ENCODE results near the gene OR10Z1.

Gene OR10Z1, protein sequence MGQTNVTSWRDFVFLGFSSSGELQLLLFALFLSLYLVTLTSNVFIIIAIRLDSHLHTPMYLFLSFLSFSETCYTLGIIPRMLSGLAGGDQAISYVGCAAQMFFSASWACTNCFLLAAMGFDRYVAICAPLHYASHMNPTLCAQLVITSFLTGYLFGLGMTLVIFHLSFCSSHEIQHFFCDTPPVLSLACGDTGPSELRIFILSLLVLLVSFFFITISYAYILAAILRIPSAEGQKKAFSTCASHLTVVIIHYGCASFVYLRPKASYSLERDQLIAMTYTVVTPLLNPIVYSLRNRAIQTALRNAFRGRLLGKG

DNA sequence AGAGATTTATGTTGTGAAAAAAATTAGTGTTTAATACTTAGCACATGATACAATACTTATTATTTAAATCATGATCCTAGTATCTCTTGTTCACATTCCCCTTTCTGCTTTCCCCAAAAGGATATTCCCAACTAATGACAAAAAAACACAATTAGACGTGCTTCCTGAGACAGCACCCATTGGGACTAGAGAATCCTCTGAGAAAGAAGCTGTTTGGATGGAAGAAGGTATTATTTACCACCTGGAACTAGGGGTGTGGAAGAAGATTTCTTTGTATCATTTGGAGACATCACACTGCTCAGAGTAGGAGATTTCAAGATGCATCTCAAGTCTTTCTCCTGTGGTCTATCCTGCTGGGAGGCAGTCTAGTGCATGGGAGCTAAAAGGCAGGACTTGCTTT is at the start of gene OR10Z1:
Gene OR10Z1 (plus strand): TSS at position 301 of the 400 bp plus-strand sequence. CDS start 1,171 bp downstream, outside the sequence.
- Histone ChIP-seq H3K27me3 (ENCODE audit: control insufficient read depth in 2 of 2, insufficient read depth in 2 of 2, low read length in 2 of 2) (no peaks in the 10 kb centered on the region), H3K36me3 (ENCODE audit: control insufficient read depth in 2 of 2, insufficient read depth in 2 of 2, low read length in 2 of 2) (no peaks in the 10 kb centered on the region), H3K9me3 (ENCODE audit: control insufficient read depth in 2 of 2, low read length in 2 of 2) (no peaks in the 10 kb centered on the region), H3K4me1 (ENCODE audit: control insufficient read depth in 2 of 2, insufficient read depth in 2 of 2, low read length in 2 of 2) (no peaks in the 10 kb centered on the region), H3K4me3 (ENCODE audit: low read length in 2 of 2) (no peak within 1 kb of the TSS), H3K9ac (ENCODE audit: low read depth in 1 of 2, low read length in 2 of 2) (no peak within 1 kb of the TSS), H3K27ac (ENCODE audit: low read depth in 2 of 2, low read length in 2 of 2) (no peak within 1 kb of the TSS)

DNA sequence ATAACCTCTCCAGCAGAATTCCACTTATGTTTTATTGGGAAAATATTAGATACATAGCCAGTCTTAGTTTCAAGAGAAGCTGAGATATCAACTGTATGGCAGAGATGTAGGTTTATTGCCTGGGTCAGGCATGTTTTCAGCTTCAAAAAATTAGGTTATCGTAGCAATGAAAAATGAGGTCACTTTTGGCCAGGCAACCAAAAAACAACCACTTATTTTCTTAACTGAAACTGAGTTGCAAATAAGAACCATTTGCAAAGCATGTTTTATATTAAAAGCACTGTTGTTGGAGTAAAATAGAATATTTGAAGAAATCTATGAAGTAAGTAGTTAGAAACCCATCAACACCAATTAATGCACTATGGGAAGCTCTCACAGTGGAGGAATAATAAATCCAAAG is 45.4 kb upstream of the OR10Z1 start:
- Histone ChIP-seq H3K27me3 (ENCODE audit: control insufficient read depth in 2 of 2, insufficient read depth in 2 of 2, low read length in 2 of 2) (no peaks in the 10 kb centered on the region), H3K36me3 (ENCODE audit: control insufficient read depth in 2 of 2, insufficient read depth in 2 of 2, low read length in 2 of 2) (no peaks in the 10 kb centered on the region), H3K9me3 (ENCODE audit: control insufficient read depth in 2 of 2, low read length in 2 of 2) (no peaks in the 10 kb centered on the region)

DNA sequence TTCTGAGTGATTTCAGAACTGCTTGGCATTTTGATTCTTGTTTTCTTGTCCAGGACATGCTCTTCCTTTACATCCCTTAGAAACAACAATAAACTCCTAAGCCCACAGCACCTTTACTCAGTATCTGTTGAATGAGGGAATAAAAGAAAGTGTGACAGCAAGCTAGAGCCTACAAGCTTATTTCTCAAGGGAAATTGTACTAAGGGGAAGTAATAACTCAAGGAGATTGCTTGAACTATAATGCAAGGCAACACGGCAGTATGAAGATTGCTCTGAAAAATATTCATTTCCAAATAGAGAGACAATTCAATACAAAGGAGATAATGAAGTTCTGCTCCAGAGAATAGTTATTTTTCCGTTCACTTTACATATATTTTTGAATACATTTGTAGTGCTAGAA is 41.2 kb upstream of the OR10Z1 start:
- Histone ChIP-seq H3K36me3 (ENCODE audit: control insufficient read depth in 2 of 2, insufficient read depth in 2 of 2, low read length in 2 of 2) (no peaks in the 10 kb centered on the region), H3K4me1 (ENCODE audit: control insufficient read depth in 2 of 2, insufficient read depth in 2 of 2, low read length in 2 of 2) (no peaks in the 10 kb centered on the region), H3K27ac (ENCODE audit: low read depth in 2 of 2, low read length in 2 of 2) (no peak overlapping the region), H3K27me3 (ENCODE audit: control insufficient read depth in 2 of 2, insufficient read depth in 2 of 2, low read length in 2 of 2) (no peaks in the 10 kb centered on the region), H3K9me3 (ENCODE audit: control insufficient read depth in 2 of 2, low read length in 2 of 2) (no peaks in the 10 kb centered on the region), H3K9ac (ENCODE audit: low read depth in 1 of 2, low read length in 2 of 2) (no peak overlapping the region), H3K4me3 (ENCODE audit: low read length in 2 of 2) (no peak overlapping the region)

More for the DNA sequence above, 45.4 kb upstream of the OR10Z1 start:
- Histone ChIP-seq H3K4me3 (ENCODE audit: low read length in 2 of 2) (no peak overlapping the region), H3K9ac (ENCODE audit: low read depth in 1 of 2, low read length in 2 of 2) (no peak overlapping the region), H3K4me1 (ENCODE audit: control insufficient read depth in 2 of 2, insufficient read depth in 2 of 2, low read length in 2 of 2) (no peaks in the 10 kb centered on the region), H3K27ac (ENCODE audit: low read depth in 2 of 2, low read length in 2 of 2) (no peak overlapping the region)

DNA sequence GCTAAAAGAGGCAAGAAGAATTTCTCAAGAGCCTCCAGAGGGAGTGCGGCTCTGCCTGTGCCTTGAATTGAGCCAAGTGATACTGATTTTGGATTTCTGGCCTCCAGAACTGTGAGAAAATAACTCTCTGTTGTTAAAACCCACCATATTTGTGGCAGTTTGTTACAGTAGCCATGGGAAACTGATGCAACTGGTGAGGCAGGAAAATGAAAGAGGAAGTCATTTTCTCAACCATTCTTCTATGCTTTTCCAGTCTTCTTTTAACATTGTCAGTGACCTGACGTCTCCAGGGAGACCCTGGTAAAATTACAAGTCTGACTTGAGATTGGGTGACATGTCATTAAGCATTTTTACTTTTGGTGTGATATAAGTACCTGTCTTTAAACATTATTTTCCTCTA is 40.5 kb upstream of the OR10Z1 start:
- H3K9ac ChIP-seq (ENCODE audit: low read depth in 1 of 2, low read length in 2 of 2), result no peak overlapping the region
- no peaks in the 10 kb centered on the region for H3K27me3 ChIP-seq (ENCODE audit: control insufficient read depth in 2 of 2, insufficient read depth in 2 of 2, low read length in 2 of 2)
- H3K36me3 ChIP-seq (ENCODE audit: control insufficient read depth in 2 of 2, insufficient read depth in 2 of 2, low read length in 2 of 2), result no peaks in the 10 kb centered on the region
- H3K27ac ChIP-seq (ENCODE audit: low read depth in 2 of 2, low read length in 2 of 2), result no peak overlapping the region
- H3K9me3 ChIP-seq (ENCODE audit: control insufficient read depth in 2 of 2, low read length in 2 of 2), result no peaks in the 10 kb centered on the region
- H3K4me3 ChIP-seq (ENCODE audit: low read length in 2 of 2), result no peak overlapping the region
- H3K4me1 ChIP-seq (ENCODE audit: control insufficient read depth in 2 of 2, insufficient read depth in 2 of 2, low read length in 2 of 2), result no peaks in the 10 kb centered on the region

DNA sequence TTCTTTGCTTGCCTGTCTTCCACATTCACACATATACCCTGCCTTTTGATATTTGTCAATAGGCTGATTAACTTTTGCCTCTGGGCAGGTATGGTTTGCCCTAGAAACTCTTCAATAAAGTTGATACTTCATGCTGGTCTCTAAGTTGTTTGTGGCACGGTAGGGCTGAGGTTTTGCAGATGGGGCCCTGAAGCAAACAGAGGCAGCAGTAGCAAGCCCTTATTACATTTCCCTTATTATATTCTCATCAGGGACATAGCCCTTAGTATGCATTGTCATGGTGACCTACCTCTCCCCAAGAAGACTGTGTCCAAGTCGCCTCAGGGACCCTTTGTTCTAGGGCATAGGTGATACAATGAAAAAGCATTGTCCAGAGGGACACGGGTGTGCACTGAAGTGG is 34.6 kb upstream of the OR10Z1 start, which contains the start of gene OR6P1:
Gene OR6P1 (minus strand): TSS at position 101 of the 400 bp plus-strand sequence. CDS start 6,976 bp downstream, outside the sequence.
- H3K27me3 ChIP-seq (ENCODE audit: control insufficient read depth in 2 of 2, insufficient read depth in 2 of 2, low read length in 2 of 2), result no peaks in the 10 kb centered on the region
- no peaks in the 10 kb centered on the region for H3K4me1 ChIP-seq (ENCODE audit: control insufficient read depth in 2 of 2, insufficient read depth in 2 of 2, low read length in 2 of 2)
- no peak within 1 kb of the TSS for H3K4me3 ChIP-seq (ENCODE audit: low read length in 2 of 2)
- H3K36me3 ChIP-seq (ENCODE audit: control insufficient read depth in 2 of 2, insufficient read depth in 2 of 2, low read length in 2 of 2), result no peaks in the 10 kb centered on the region
- H3K9ac ChIP-seq (ENCODE audit: low read depth in 1 of 2, low read length in 2 of 2), result no peak within 1 kb of the TSS
- H3K27ac ChIP-seq (ENCODE audit: low read depth in 2 of 2, low read length in 2 of 2), result no peak within 1 kb of the TSS
- no peaks in the 10 kb centered on the region for H3K9me3 ChIP-seq (ENCODE audit: control insufficient read depth in 2 of 2, low read length in 2 of 2)

DNA sequence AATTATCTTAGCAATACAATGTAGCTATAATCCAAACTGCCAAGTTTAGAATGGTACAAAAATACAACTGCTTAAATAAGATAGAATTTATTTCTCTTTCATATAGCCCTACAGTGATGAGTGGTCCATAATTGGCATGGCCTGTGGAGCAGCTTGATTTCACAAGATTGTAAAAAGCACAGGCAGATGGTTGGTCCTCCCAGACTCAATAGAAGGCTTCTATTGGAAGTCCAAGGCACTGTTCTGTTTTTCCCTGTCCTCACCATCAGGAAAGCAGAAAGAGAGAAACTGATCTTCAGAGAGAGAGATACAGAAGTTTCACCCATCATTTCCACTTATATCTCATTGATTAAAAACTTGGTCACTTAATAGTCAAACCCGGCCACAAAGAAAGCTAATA is 32.8 kb upstream of the OR10Z1 start:
- Histone ChIP-seq H3K36me3 (ENCODE audit: control insufficient read depth in 2 of 2, insufficient read depth in 2 of 2, low read length in 2 of 2) (no peaks in the 10 kb centered on the region), H3K27ac (ENCODE audit: low read depth in 2 of 2, low read length in 2 of 2) (no peak overlapping the region), H3K9ac (ENCODE audit: low read depth in 1 of 2, low read length in 2 of 2) (no peak overlapping the region), H3K4me3 (ENCODE audit: low read length in 2 of 2) (no peak overlapping the region), H3K9me3 (ENCODE audit: control insufficient read depth in 2 of 2, low read length in 2 of 2) (no peaks in the 10 kb centered on the region), H3K27me3 (ENCODE audit: control insufficient read depth in 2 of 2, insufficient read depth in 2 of 2, low read length in 2 of 2) (no peaks in the 10 kb centered on the region), H3K4me1 (ENCODE audit: control insufficient read depth in 2 of 2, insufficient read depth in 2 of 2, low read length in 2 of 2) (no peaks in the 10 kb centered on the region)

DNA sequence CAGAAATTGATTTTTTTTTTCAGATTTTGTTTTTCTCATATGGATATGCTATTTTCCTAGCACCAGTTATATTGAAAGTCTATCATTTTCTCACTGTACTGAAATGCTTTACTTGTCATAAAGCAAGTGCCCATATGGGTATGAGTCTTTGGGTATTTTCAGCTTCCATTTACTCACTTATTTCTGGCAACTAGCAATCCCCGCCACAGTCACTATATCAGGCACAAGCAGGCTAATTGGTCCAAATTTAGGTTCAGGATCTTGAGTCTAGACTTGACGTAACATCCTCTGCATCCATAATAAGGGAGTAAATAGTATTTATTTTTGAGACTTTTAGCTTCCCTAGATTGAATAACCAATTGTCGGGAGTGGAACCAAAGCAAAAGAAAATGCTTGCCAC is 27.5 kb upstream of the OR10Z1 start:
- Histone ChIP-seq H3K4me3 (ENCODE audit: low read length in 2 of 2) (no peak overlapping the region), H3K9me3 (ENCODE audit: control insufficient read depth in 2 of 2, low read length in 2 of 2) (no peaks in the 10 kb centered on the region), H3K36me3 (ENCODE audit: control insufficient read depth in 2 of 2, insufficient read depth in 2 of 2, low read length in 2 of 2) (no peaks in the 10 kb centered on the region), H3K9ac (ENCODE audit: low read depth in 1 of 2, low read length in 2 of 2) (no peak overlapping the region), H3K4me1 (ENCODE audit: control insufficient read depth in 2 of 2, insufficient read depth in 2 of 2, low read length in 2 of 2) (no peaks in the 10 kb centered on the region), H3K27ac (ENCODE audit: low read depth in 2 of 2, low read length in 2 of 2) (no peak overlapping the region), H3K27me3 (ENCODE audit: control insufficient read depth in 2 of 2, insufficient read depth in 2 of 2, low read length in 2 of 2) (no peaks in the 10 kb centered on the region)

DNA sequence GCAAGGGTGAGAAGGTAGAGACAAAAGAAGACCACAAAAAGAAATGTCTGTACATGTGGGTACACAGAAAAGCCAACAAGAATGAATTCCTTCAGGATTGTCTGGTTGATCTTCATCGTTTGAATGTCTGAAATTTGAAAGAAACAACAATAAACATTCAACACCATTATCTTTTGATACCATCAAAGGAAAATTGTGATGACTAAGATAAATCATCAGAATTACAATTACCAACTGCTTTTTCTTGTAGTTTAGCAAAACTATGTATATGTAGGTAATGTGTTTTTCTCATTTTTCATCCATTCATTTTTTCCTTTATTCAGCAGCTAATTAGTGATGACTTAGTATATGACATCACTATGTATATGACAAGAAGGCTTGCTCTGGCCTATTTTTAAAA is 25.3 kb upstream of the OR10Z1 start, which contains the start of gene OR10X1:
Gene OR10X1 (minus strand): TSS at position 167 of the 400 bp plus-strand sequence. CDS start 0 bp downstream, at position 167.
- no peak within 1 kb of the TSS for H3K9ac ChIP-seq (ENCODE audit: low read depth in 1 of 2, low read length in 2 of 2)
- no peak within 1 kb of the TSS for H3K4me3 ChIP-seq (ENCODE audit: low read length in 2 of 2)
- no peaks in the 10 kb centered on the region for H3K4me1 ChIP-seq (ENCODE audit: control insufficient read depth in 2 of 2, insufficient read depth in 2 of 2, low read length in 2 of 2)
- no peaks in the 10 kb centered on the region for H3K9me3 ChIP-seq (ENCODE audit: control insufficient read depth in 2 of 2, low read length in 2 of 2)
- no peak within 1 kb of the TSS for H3K27ac ChIP-seq (ENCODE audit: low read depth in 2 of 2, low read length in 2 of 2)
- H3K36me3 ChIP-seq (ENCODE audit: control insufficient read depth in 2 of 2, insufficient read depth in 2 of 2, low read length in 2 of 2), result no peaks in the 10 kb centered on the region
- H3K27me3 ChIP-seq (ENCODE audit: control insufficient read depth in 2 of 2, insufficient read depth in 2 of 2, low read length in 2 of 2), result no peaks in the 10 kb centered on the region

DNA sequence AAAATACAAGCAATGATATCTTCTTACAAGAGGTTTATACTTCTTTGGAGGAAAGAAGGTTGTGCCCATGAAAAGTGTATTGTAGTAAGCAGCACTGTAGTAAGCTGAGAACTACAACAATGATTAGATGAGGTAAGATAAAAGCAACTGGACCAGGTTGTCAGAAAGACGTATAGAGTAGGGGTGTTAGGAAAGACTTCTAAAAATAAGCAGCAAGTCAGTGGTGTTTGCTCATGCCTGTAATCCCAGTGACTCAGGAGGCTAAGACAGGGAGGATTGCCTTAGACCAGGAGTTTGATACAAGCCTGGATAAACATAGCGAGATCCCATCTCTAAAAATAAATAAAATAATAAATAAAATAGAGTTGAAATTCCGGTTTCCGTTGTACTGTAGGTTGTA is 21.1 kb upstream of the OR10Z1 start:
- Histone ChIP-seq H3K9ac (ENCODE audit: low read depth in 1 of 2, low read length in 2 of 2) (no peak overlapping the region), H3K27ac (ENCODE audit: low read depth in 2 of 2, low read length in 2 of 2) (no peak overlapping the region), H3K27me3 (ENCODE audit: control insufficient read depth in 2 of 2, insufficient read depth in 2 of 2, low read length in 2 of 2) (no peaks in the 10 kb centered on the region), H3K9me3 (ENCODE audit: control insufficient read depth in 2 of 2, low read length in 2 of 2) (peaks cover 0 to 9% of the 10 kb centered on the region in 2 donors), H3K4me1 (ENCODE audit: control insufficient read depth in 2 of 2, insufficient read depth in 2 of 2, low read length in 2 of 2) (no peaks in the 10 kb centered on the region), H3K36me3 (ENCODE audit: control insufficient read depth in 2 of 2, insufficient read depth in 2 of 2, low read length in 2 of 2) (no peaks in the 10 kb centered on the region), H3K4me3 (ENCODE audit: low read length in 2 of 2) (no peak overlapping the region)

DNA sequence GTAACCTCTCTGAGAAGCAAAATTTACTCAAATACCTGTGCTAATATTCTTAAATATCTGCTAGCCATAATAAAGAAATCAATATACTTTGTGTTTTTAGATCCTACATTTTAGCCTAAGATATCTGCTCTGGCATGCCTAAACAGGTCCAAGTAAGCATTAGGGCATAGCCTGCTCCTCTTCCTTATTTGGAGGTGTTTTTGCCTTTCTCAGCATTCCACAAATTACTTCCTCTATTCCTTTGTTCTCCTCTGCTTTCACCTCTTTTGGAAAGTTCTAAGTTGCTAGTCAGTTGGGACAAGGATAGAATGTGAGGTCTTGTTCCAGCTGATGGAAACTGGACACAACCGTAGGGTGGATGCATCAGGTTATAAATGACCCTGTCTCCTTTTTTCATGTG is 18.1 kb upstream of the OR10Z1 start:
- Histone ChIP-seq H3K27me3 (ENCODE audit: control insufficient read depth in 2 of 2, insufficient read depth in 2 of 2, low read length in 2 of 2) (no peaks in the 10 kb centered on the region), H3K36me3 (ENCODE audit: control insufficient read depth in 2 of 2, insufficient read depth in 2 of 2, low read length in 2 of 2) (no peaks in the 10 kb centered on the region), H3K4me3 (ENCODE audit: low read length in 2 of 2) (no peak overlapping the region), H3K4me1 (ENCODE audit: control insufficient read depth in 2 of 2, insufficient read depth in 2 of 2, low read length in 2 of 2) (no peaks in the 10 kb centered on the region), H3K9ac (ENCODE audit: low read depth in 1 of 2, low read length in 2 of 2) (no peak overlapping the region), H3K9me3 (ENCODE audit: control insufficient read depth in 2 of 2, low read length in 2 of 2) (peaks cover 0 to 9% of the 10 kb centered on the region in 2 donors), H3K27ac (ENCODE audit: low read depth in 2 of 2, low read length in 2 of 2) (no peak overlapping the region)

All from mucosa of rectum (tissue), 2 donors.